HG03354 (cell line): ENCODE data around the gene ADAMTS12.
"Not testable (repeated sequence)": the region's sequence is repeated elsewhere in the genome, so short reads cannot be mapped to it uniquely, and the experiment has no call there.

Experiments
- ATAC-seq: cut with Tn5 transposase; IDR thresholded peaks from one replicate; pipeline ENCODE4 v1.9.1; 2021; ENCODE audit warnings: mild to moderate bottlenecking; ENCODE audit not compliant: unreplicated experiment, poor library complexity, severe bottlenecking

The ADAMTS12 gene

DNA sequence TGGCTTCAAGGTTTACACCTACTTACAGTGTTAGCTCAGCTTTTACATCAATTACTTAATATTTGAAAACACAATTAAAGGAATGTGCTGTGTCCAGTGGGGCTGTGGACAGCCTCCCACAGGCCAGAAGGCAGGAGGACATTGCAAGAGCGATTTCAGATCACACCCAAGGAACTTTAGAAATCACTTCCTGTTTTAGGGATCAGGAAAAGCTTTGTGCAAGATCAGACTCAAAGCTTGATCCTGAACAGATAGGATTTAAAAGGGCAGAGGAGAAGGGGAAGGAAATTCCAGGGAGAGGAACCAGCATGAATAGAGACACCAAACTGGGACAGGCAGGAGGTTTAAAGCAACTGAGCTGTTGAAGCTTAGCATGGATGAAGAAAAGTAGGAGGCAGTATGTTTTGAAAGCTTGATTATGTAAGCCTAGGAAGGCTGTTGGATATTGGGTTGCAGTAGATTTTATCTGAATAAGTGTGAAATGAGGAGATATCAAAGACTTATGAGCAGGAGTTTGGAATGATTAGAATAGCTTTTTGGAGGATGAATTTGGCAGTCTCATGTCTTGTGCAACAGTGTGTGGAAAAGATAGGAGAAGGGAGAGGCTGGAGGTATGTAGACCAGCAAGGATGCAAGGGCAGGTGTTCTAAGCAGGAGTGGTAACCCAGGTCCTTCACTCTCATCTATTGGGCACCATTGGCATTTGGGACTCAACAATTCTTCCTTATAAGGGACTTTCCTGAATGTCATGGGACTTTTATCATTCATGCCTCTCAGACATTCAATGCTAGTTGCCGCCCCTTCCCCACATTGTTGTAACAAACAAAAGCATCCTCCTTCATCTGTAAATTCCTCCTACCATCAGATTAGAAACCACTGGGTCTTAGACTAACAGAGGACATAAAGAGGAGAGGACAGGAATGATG, 327.5 kb downstream of the ADAMTS12 start:
- ATAC-seq, result no peak

DNA sequence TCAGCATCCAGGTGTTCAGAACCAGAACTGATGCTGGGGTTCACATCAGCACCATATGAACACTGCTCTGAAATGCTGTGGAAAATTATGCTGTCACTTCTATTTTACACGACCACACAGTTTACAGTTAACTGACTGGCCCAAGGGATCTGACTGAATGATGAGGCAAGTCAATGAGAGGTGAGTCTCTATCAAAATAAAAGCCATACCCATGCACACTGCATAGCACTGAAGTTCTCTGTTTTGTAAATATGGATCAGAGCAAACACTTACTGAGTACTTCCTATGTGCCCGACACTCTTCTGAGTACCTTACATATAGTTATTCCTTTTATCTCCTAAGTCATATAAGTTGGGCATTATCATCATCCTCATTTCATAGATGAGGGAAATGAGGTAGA, 328.3 kb downstream of the ADAMTS12 start:
- no peak for ATAC-seq

DNA sequence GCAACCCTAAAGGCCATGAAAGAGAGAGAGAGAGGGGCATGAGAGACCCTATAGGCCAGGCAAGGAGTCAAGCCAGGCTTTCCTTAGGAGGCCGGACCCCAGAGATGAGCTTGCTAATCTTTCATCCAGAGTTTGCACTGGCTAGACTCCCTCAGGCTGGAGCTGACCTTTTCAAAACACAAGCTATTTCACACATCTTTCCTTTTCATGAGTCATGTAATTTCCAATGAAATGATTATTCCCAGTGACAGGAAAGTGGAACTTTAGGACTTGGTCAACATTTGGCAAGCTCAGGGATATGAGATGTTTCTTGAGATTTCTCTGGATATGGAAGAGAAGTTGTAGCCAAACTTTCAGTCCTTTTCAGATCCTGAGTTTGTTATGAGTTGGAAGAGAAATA, 333.3 kb downstream of the ADAMTS12 start:
- ATAC-seq, result no peak

DNA sequence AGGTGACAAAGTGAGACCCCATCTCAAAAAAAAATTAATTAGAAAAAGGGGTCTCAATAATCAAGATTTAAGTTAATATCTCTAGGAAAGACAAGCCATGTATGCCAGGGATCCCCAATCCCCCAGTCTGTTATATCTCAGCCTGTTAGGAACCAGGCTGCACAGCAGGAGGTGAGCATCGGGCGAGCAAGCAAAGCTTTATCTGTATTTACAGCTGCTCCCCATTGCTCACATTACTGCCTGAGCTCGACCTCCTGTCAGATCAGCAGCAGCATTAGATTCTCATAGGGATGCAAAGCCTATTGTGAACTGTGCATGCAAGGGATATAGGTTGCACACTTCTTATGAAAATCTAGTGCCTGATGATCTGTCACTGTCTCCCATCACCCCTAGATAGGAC, 334.2 kb downstream of the ADAMTS12 start:
- no peak for ATAC-seq

DNA sequence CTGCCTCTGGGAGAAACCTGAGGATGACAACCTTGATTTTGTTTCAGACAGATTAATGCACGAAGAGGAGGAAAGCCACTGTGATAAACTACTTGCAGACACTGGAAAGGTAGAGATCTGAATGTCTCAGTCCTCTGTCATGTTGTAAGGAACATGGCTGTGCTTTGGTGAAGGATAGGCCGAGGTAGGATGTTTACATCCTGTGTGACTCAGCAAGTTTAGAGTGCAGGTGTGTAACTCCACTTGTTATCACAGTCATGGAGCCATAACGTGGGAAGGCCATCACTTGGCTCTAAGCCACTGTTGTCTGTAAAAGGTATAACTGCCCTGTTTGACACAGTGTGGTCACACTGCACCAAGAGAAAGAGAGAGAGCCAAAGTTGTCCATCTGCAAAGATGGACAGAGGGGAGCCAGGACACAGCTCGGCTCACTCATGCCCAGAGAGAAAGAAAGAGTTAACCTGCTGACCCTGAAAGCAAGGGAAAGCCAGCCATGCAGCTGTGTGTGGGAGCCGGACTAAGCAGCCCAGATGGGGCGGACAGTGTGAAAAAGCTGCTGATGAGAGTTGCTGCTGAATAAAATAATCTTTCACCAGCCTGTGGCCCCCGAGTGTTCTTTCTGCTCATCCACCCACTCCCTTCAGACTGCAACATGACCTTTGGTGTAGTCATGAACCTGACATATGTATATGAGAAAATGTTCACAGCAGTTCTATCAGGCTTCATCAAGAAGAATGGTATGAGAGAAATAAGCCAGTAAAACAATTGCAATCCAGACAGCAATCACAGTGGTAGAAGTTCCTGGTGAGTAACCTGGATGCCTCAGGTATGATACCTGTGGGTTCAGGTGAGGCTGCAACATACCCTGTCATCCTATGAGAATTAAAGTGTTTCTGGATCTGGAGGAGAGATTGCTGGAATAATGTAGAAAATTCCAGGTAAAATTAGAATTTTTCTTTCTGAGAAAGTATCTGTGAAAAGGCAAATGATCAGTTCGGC, 335.2 kb downstream of the ADAMTS12 start:
- ATAC-seq, result no peak

DNA sequence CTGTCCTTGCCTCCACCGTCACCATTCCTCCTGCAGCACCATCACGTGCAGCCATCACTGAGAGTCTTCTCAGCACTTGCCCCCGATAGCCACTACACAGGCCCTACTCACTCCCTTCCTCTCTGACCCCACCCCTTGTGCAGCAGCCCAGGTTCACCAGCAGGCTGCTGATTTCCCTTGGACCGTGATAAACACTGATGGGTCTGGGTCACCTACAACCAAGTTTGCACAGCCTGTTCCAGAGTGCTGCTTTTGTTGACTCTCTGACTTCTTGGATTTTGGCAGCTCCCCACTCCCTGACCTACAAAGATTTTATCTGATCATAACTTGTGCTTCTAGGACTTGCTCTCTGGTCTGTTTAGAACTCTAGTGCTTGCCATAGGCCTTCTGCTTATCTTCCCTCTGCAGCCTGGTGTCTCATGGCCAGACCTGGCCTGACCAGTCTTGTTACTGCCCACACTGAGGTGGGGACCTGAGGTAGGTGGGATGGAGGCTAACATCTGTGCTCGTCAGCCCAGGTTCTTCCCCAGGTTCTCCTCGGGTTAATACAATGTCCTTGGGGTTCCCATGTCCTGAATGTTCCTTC, 341.7 kb downstream of the ADAMTS12 start:
- ATAC-seq, result no peak

DNA sequence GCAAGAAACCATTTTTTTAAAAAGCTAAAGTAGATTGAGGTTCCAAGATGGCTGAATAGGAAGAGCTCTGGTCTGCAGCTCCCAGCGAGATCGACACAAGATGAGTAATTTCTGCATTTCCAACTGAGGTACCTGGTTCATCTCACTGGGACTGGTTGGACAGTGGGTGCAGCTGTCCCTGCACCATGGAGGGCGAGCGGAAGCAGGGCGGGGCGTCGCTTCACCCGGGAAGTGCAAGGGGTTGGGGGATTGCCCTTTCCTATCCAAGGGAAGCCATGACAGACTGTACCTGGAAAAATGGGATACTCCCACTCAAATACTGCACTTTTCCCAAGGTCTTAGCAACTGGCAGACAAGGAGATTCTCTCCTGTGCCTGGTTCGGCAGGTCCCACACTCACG, 352.0 kb downstream of the ADAMTS12 start:
- not testable (repeated sequence) for ATAC-seq

DNA sequence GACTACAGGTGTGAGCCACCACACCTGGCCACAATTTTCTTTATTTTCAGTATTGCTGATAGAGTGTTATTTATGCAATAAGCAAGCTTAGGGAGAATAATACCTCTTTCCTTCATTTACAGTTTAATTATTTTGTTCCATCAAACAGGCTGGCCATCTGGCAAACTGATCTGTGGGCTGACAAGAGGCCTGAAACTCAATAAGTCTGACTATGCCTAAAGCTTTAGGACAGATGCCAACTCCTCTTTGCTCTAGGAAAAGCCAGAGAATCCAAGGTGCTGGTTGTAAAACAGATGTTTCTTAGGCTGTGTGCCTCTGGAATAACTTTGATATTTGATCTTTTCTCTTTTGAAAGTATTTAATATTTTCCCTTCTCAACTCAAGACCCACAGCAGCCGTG, 352.6 kb downstream of the ADAMTS12 start:
- ATAC-seq, result no peak

DNA sequence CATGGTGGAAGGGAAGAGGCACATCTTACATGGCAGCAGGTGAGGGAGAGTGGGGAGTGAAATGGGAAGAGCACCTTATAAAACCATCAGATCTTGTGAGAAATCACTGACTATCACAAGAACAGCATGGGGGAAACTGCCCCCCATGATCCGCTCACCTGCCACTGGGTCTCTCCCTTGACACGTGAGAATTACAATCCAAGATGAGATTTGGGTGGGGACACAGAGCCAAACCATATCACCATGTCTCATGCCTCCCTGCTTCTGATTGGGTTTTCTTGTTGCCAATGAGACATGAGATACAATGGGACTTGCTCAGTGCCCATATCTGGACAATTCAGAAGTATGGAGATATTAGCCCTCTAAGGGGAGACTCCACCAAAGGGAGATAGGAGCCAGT, 353.6 kb downstream of the ADAMTS12 start:
- no peak for ATAC-seq

DNA sequence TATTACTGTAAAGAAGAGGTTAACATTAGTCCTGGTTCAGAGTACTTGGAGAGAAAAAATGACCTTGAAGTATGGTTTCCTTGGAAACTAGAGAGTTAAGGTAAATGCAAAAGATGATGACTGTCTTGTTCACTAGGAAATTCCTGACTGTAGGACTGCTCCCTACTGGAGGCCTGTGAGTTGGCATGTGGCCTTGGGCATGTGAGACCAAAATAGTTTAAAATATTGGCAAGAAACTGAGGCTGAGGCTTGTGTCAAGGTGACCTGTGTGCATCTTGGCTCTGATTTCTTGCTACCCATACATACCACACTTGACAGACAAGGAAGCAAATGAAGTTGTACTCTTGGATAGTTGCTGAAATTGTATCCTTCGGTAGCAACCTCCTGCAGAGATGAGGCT, 354.6 kb downstream of the ADAMTS12 start:
- no peak for ATAC-seq

DNA sequence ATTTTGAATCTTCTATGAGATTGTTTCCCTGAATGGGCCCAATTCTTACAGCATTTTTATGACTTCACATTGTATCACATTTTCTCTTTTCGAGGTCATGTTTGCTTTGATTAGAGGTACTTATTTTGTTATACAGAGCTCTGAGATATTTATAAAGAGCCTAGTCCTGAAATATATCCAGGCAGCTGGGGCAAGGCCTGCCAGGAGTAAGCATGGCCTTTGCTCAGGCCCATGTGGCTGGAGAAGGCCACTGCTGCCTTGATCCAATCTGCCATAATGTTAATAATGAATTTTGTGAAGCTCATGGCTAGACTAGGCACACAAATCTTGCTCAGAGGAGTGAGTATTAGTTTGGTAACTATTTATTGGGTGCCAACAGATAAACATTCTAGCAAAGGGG, 355.0 kb downstream of the ADAMTS12 start:
- ATAC-seq, result no peak

DNA sequence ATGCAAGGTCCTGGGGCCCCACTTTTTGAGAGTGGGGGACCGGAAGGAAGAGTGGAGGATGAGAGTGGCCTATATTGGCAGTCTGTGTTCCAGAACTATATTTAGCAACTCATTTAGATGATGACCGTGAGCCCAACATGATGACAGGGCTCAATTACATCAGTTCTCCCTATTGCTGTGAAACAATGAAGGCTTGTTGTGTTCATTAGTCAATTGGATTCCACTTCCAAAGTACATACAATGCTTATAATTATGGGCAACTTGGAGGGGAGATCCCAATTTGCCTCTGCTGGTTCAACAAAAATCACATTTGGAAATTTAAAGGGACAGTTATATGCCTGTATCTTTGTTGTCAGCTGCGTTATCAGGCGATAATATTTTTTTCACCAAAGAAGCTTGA, 360.0 kb downstream of the ADAMTS12 start:
- ATAC-seq, result no peak

DNA sequence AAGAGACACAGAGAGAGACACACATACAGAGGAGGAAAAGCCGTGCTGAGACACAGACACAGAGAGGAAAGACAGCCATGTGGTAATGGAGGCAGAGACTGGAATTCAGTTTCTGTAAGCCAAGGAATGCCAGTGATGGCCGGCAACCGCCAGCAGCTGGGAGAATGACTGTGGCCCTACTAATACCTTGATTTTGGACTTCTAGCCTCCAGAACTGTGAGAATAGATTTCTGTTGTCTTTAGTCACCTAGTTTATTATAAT, 360.8 kb downstream of the ADAMTS12 start:
- no peak for ATAC-seq

DNA sequence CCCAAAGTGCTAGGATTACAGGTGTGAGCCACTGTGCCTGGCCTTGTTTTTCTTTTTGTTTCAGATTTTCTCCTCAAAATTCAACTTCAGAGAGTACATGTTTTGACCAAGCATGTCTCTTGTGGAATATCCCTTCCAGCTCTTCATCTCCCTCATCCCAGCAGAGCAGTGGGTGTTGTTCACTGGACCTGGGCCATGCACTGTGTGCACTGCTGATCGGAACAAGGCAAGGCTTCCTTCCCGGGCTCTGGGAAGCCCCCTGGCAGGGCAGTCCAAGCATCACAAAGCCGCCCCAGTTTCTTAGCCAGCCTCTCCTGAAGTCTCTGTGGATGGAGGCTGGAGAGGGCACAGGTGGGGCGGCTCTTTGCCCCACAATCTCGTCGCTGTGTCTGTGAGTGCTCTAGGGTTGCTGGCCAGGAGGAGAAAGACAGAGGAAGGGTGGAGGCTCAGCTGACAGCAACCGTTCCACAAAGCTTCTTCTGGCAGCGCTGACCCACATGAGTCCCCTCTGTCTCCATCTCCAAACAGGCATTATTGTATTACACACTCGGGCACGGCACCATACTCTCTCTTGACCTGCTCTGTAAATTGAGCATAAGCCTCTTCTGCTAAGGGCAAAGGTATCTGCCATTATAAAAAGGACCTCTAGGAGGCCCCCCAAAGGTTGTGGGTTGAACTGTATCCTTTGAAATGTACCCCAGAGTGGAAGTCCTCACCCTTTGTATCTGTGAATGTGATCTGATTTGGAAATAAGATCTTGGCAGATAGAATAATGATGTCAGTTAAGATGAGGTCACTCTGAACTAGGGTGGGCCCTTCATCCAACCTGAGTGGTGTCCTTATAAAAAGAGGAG, 361.4 kb downstream of the ADAMTS12 start:
- ATAC-seq, result no peak

DNA sequence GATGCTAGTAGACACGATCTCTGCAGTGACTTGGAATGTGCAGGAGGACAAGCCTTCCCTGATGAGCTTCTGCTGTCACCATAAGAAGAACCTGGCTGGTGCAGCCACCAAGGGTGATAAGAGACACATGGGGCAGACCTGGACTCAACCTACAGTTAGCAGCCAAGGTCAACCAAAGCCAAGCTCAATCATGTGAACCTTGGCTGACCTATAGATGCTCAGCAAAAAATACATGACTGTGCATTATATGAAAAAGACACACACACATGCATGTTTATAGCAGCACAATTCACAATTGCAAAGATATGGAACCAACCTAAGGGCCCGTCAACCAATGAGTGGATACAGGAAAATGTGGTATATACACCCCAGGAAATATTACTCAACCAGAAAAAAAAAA, 364.1 kb downstream of the ADAMTS12 start:
- no peak for ATAC-seq

DNA sequence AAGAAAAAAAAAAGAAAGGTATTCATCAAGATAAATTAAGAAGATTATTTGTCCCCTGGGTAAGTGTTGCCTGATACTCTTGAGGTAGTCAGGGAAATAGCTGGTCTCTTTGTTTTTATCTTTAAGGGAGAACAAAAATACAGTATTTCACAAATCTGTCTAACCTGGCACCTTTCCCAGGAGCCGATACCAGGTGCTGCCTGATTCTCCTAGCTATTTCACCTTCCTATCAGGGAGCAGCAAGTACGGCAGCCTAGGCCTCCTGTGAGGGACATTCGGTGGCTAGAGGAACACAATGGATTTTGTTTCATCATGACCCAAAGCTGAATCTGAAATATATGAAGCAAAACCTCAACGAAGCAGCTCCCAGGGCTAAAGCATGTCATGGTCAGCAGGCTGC, 365.0 kb downstream of the ADAMTS12 start:
- ATAC-seq, result no peak

DNA sequence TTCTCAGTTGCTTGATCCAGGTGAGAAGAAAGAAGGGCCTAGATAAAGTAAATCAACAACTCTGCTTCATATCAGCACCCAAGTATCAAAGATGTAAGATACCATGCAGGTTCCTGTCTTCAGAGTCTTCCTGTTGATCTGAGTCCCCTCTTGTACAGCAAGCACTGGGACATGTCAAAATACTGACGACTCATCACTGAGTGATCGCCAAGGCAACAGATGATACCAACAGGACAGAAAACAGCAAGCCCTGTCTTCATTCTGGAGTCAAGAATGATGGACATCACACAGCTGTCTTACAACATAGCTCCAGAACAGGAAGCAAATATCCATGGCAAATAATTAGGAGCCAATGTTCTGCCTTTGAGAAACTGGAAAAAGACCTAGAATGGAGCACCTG, 367.3 kb downstream of the ADAMTS12 start:
- no peak for ATAC-seq

DNA sequence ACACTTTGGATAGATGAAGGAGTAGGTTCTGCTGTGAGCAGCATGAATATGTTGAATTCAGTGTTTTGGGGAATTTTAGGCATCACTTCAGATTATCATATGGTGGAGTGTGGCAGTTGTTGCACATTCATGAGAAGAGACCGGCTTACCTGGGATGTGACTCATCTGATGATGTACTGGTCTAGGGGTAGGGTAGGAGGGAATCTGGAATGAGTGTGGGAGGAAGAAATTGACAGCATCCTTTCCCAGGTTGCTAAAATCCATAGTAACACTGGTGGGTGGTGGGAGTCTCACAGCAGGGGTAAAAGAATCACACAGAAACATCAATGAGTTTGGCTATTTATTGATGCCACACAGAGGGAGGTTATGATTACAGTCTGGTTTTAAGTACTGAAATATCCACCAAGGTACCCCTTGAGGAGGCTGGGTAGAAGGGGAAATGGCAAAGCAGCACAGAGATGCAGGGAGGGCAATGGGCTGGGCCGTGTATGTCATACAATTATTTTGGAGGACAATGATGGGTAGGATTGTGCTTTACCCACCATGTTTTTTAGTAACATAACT, 368.5 kb downstream of the ADAMTS12 start:
- no peak for ATAC-seq

DNA sequence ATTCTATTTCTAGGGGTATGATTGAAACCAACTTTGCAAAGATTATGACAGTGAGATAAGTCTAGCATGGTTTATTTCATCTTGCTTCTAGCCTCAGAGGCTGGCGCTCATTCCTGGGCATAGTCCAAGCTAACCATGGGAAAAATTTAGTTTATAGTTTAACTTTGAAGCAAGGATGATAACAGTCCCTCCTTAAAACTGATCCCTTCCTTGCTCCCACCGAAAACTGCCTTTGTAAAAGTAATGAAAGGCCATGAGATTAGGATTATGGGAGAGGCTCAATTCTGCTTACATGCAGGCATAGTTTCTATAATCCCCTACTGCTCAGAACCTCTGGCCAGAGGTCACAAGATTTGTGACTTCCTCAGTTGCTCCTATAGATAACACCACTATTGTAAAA, 375.4 kb downstream of the ADAMTS12 start:
- ATAC-seq, result no peak
